Measurements from ENCODE around the gene GRAP2. TPM values are rescaled to one million over a fixed set of nuclear protein-coding genes. Genes with fewer than 3 reads are reported as not detected.
A peak's percentile ranks its signal among the peaks of the same experiment; 100 is the strongest.

Gene GRAP2
- total and polyA plus RNA-seq, 10 of the 15 experiments (the other 5 are each of a cell fraction or from before 2014, with no cell fraction given): 3.3 to 79.1 (median 59.6) TPM

DNA sequence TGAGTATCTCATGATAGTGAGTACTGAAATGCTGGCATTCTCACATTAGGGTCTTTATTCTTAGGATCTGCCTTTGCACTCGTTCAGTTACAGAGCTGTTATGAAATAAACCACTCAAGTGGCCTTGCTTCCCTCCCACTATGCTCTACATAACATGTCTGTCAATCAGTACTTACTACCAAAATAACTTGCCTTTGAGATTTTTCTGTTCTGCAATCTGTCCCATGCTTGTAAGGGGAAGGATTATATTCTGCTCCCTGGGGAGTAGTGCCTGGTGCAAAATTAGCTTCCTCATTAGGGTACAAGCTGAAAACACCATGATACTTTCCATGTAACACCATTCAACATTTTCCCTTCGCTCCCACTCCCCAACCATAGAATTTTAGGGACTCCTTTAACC lies 1.9 kb upstream of the GRAP2 start (continued):
- TF ChIP-seq, protein P1, sequence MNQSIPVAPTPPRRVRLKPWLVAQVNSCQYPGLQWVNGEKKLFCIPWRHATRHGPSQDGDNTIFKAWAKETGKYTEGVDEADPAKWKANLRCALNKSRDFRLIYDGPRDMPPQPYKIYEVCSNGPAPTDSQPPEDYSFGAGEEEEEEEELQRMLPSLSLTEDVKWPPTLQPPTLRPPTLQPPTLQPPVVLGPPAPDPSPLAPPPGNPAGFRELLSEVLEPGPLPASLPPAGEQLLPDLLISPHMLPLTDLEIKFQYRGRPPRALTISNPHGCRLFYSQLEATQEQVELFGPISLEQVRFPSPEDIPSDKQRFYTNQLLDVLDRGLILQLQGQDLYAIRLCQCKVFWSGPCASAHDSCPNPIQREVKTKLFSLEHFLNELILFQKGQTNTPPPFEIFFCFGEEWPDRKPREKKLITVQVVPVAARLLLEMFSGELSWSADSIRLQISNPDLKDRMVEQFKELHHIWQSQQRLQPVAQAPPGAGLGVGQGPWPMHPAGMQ (IDR thresholded peaks at IDR 0.05; ENCODE audit: borderline replicate concordance): no peak
- TF ChIP-seq IKZF2 (IDR thresholded peaks at IDR 0.05) (peak; percentile 93), ZNF207 (IDR thresholded peaks at IDR 0.05; ENCODE audit: borderline replicate concordance) (no peak), RAD21 (IDR thresholded peaks at IDR 0.05; ENCODE audit: insufficient read depth, low read depth, low read length) (no peak), KLF5 (IDR thresholded peaks at IDR 0.05; ENCODE audit: partially characterized antibody) (no peak), GATAD2B (conservative IDR thresholded peaks at IDR 0.05; ENCODE audit: low read depth) (peak; percentile 81; the same call in 1 of the 2 replicates), TCF12 (IDR thresholded peaks at IDR 0.05; ENCODE audit: low read depth, low read length) (0 out of 2 replicates have a peak, but pooled peaks have one; percentile 40), MXI1 (IDR thresholded peaks at IDR 0.05; ENCODE audit: low read depth, low read length) (0 out of 2 replicates have a peak, but pooled peaks have one; percentile 58), BRCA1 (IDR thresholded peaks at IDR 0.05; ENCODE audit: low read depth, low read length) (no peak), BCL11A (IDR thresholded peaks at IDR 0.05; ENCODE audit: low read depth, low read length) (peak; percentile 78), NFXL1 (IDR thresholded peaks at IDR 0.05; ENCODE audit: borderline replicate concordance) (no peak), POLR2AphosphoS5 (IDR thresholded peaks at IDR 0.05; ENCODE audit: low read length) (no peak), BACH1 (IDR thresholded peaks at IDR 0.05; ENCODE audit: borderline replicate concordance) (peak; percentile 22; the same call in 1 of the 2 replicates), JUND (IDR thresholded peaks at IDR 0.05; ENCODE audit: low read depth, low read length) (no peak), SRF (IDR thresholded peaks at IDR 0.05; ENCODE audit: low read depth in 2 of 2, low read length in 2 of 2) (no peak), CREM (IDR thresholded peaks at IDR 0.05; ENCODE audit: low read depth) (no peak), STAT3 (IDR thresholded peaks at IDR 0.05; ENCODE audit: low read depth, low read length) (no peak), EGR1 (IDR thresholded peaks at IDR 0.05; ENCODE audit: borderline replicate concordance in 1 of 2, low read depth in 2 of 2, low read length in 2 of 2) (no peak), MYC (IDR thresholded peaks at IDR 0.05; ENCODE audit: insufficient read depth, insufficient read length, insufficient replicate concordance, low read length, severe bottlenecking) (no peak)
- TF ChIP-seq, protein P2, sequence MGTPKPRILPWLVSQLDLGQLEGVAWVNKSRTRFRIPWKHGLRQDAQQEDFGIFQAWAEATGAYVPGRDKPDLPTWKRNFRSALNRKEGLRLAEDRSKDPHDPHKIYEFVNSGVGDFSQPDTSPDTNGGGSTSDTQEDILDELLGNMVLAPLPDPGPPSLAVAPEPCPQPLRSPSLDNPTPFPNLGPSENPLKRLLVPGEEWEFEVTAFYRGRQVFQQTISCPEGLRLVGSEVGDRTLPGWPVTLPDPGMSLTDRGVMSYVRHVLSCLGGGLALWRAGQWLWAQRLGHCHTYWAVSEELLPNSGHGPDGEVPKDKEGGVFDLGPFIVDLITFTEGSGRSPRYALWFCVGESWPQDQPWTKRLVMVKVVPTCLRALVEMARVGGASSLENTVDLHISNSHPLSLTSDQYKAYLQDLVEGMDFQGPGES (IDR thresholded peaks at IDR 0.05): no peak
- TF ChIP-seq, protein P3, sequence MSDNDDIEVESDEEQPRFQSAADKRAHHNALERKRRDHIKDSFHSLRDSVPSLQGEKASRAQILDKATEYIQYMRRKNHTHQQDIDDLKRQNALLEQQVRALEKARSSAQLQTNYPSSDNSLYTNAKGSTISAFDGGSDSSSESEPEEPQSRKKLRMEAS (IDR thresholded peaks at IDR 0.05; ENCODE audit: low read depth, low read length): no peak
- TF ChIP-seq, protein P4, sequence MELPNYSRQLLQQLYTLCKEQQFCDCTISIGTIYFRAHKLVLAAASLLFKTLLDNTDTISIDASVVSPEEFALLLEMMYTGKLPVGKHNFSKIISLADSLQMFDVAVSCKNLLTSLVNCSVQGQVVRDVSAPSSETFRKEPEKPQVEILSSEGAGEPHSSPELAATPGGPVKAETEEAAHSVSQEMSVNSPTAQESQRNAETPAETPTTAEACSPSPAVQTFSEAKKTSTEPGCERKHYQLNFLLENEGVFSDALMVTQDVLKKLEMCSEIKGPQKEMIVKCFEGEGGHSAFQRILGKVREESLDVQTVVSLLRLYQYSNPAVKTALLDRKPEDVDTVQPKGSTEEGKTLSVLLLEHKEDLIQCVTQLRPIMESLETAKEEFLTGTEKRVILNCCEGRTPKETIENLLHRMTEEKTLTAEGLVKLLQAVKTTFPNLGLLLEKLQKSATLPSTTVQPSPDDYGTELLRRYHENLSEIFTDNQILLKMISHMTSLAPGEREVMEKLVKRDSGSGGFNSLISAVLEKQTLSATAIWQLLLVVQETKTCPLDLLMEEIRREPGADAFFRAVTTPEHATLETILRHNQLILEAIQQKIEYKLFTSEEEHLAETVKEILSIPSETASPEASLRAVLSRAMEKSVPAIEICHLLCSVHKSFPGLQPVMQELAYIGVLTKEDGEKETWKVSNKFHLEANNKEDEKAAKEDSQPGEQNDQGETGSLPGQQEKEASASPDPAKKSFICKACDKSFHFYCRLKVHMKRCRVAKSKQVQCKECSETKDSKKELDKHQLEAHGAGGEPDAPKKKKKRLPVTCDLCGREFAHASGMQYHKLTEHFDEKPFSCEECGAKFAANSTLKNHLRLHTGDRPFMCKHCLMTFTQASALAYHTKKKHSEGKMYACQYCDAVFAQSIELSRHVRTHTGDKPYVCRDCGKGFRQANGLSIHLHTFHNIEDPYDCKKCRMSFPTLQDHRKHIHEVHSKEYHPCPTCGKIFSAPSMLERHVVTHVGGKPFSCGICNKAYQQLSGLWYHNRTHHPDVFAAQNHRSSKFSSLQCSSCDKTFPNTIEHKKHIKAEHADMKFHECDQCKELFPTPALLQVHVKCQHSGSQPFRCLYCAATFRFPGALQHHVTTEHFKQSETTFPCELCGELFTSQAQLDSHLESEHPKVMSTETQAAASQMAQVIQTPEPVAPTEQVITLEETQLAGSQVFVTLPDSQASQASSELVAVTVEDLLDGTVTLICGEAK (IDR thresholded peaks at IDR 0.05; ENCODE audit: borderline replicate concordance): no peak
- TF ChIP-seq, protein P5, sequence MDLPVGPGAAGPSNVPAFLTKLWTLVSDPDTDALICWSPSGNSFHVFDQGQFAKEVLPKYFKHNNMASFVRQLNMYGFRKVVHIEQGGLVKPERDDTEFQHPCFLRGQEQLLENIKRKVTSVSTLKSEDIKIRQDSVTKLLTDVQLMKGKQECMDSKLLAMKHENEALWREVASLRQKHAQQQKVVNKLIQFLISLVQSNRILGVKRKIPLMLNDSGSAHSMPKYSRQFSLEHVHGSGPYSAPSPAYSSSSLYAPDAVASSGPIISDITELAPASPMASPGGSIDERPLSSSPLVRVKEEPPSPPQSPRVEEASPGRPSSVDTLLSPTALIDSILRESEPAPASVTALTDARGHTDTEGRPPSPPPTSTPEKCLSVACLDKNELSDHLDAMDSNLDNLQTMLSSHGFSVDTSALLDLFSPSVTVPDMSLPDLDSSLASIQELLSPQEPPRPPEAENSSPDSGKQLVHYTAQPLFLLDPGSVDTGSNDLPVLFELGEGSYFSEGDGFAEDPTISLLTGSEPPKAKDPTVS (IDR thresholded peaks at IDR 0.05; ENCODE audit: low read depth, low read length): no peak
